T-helper 1 cell (primary cell): ENCODE measurements around the gene LPCAT1.
A peak's percentile ranks its signal among the peaks of the same experiment; 100 is the strongest.
"Not testable (repeated sequence)": the region's sequence is repeated elsewhere in the genome, so short reads cannot be mapped to it uniquely, and the experiment has no call there.

Experiments used
- DNase-seq, 5 donors: peaks; one replicate each; pipeline ENCODE4 v3.0.0-alpha.2; 2012 to 2020

LPCAT1 gene

DNA sequence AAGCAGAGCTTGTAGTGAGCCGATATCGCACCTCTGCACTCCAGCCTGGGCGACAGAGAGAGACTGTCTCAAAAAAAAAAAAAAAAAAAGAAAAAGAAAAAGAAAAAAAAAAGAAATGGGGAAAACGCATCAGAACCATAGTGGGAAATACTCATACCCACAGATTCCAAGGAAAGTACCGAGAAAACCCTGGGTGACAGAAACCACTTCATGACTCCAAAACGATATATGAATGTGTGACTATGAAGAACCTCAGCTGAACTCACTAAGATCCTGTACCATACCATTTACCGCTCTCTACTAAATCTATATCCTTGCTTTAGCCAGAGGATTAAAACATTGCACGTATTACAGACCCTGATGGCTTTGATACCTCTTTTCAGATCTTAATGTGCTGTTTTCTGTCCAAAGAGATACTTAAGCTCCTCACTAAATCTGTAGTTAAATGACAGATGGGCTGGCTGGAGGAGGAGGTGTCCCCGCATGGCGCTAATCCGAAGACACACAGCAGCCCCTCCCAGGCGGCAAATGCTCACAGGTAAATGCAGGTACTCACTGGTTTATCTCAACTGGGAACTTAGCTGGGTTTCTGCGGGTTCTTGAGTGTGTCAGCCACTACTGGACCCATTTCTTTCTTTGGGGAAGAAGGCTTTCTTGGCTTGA is 2.8 kb downstream of the LPCAT1 start:
- DNase-seq, result no peak

DNA sequence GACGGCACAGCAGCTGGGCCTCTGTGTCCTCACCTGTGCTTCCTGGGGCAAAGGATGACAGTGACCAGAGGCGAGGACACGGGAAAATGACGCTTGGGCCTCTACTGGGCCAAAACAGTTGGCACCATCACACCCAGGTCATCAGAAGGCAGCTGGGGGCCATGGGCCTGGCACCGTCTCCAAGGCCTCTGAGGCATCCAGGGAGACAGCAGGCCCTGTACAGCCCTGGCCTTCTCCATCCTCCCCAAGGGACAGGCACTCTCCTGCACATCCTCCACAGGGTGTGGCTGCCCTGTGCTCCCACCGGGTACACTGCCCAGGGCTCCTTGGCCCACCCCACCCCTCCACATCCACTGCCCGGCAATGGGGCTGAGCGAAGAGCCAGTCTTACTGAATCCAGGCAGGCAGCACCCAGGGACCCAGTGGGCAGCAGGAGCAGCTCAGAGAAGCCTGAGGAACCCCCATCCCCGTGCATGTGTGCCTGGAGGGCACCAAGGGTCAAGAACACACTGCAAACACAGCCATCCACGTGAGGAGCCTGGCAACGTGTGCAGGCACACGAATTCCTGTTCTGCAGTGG is 4.0 kb downstream of the LPCAT1 start:
- DNase-seq, result no peak

DNA sequence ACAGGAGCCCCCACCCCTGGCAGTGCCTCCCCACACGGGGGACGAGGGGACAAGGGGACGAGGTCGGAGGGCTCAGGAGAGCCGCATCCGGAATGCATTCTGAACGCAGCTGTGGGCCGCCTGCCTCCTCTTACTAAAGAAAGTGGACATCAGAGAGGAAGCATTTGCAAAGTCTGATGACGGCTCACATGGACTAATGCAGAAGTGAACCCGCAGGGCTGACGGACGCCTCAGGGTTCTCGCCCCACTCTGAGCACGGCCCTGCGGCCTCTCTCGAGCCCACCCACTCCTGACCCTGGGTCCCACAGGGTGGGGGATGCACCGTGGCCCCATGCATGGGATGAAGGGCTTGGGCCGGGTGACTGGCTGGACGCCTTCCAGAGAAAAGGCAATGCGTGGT is 5.9 kb downstream of the LPCAT1 start:
- no peak for DNase-seq

DNA sequence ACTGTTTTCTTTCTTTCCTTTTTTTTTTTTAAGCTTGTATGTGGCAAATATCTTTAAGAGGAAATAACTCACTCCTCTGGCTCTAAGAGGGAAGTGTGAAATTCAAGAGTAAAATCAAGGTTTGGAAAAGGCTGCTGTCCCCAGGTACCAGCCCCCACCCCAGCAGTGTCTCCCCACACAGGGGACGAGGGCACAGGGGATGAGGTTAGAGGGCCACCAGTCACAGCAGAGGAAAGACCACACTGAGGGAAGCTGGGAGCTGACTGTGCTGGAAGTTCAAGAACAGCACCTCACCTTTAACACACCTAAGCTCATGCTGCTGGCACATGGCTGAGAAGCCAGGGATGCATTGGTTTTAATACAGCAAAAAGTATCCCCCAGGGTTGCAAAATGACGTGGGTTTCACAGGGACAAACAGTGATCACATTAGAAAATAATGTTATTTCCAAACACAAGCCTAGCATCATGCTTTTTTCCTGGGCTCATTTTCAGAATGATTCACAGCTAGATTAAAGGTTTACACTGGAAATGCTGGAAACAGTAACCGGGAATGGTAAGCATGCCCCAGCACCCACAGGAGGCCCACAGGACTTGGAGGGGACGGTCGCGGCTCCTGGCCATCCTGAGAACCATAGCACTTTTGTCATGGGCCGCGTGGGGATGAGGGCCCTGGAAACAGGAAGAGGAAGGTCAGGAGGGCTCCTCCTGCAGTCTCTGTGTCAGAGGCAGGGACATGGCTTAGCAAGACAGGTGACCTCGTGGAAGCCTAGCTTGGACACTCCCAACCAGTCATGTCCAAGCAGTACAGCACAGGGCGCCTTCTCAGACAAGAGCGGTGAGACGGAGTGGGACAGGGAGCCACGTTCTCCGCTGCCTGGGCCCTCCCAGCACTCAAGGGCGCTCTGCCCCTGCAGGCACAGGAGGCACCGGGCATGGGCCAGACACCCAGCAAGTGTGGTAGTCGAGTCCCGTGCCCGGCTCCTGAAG is 6.9 kb downstream of the LPCAT1 start:
- DNase-seq, result no peak

DNA sequence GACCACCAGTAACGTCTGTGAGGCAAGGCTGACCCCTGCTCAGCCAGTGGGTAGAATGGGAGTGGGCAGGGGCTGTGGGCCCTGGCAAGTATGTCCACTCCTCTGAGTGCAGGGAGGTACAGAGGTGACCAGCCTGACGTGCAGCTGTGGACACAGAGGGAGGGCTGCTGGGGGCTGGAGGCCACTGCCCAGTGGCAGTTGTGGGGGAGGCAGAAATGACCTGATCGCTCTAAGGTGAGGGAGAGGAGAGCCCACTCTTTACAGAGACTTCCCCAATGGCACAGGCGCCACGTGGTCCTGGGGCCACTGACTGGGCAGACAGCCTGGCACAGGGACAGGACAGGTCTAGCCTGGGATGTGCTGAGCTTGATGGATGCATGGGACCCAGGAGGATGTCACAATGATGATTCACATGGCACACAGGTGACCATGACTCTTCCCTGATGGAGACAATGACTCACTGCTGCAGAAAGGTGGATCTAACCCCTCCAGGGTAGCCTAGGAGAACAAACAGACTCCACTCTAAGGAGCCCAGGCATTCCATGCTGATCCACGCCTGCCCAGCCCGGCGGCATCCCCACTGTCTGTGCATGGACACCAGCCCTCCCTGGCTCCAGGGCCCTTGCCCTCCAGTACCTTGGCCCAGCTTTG is 7.7 kb downstream of the LPCAT1 start:
- no peak for DNase-seq

DNA sequence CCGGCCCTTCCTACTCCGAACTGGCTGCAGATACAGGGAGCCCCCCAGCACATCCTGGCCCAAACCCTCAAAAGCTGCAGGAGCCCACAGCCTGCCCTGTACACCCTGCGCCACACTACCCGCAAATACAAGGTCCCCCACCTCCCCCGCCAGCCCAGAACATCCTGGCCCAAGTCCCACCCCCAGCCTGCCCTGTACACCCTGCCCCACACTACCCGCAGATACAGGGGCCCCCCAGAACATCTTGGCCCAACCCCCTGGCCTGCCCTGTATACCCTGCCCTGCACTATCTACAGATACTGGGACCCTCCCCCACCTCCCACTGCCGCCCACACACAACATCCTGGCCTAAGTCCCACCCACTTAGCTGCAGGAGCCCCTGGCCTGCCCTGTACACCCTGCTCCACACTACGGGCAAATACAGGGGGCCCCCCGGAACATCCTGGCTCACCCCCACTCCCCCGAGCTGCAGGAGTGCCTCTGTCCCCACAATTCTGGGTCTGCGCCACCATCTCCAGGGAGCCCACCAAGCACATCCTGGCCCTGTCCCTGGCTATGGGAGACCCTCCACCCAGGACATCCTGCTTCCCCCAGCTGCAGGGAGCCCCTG is 8.3 kb downstream of the LPCAT1 start:
- no peak for DNase-seq

DNA sequence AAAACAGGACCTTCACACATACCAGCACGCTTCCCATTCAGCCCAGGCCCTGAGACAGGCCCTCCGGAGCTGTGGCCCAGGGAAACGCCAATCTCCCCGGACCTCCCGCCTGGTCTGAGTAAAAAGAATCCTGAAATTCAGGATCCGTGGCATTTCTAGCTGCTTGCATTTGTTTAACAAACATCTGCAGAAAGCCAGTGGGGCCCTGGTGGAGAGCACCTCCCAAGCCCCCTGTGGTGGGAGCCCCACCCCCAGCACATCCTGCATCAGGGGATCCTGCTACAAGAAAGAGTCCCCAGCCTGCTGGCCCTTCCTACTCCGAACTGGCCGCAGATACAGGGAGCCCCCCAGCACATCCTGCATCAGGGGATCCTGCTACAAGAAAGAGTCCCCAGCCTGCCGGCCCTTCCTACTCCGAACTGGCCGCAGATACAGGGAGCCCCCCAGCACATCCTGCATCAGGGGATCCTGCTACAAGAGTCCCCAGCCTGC is 8.9 kb downstream of the LPCAT1 start:
- DNase-seq, result not testable (repeated sequence)

DNA sequence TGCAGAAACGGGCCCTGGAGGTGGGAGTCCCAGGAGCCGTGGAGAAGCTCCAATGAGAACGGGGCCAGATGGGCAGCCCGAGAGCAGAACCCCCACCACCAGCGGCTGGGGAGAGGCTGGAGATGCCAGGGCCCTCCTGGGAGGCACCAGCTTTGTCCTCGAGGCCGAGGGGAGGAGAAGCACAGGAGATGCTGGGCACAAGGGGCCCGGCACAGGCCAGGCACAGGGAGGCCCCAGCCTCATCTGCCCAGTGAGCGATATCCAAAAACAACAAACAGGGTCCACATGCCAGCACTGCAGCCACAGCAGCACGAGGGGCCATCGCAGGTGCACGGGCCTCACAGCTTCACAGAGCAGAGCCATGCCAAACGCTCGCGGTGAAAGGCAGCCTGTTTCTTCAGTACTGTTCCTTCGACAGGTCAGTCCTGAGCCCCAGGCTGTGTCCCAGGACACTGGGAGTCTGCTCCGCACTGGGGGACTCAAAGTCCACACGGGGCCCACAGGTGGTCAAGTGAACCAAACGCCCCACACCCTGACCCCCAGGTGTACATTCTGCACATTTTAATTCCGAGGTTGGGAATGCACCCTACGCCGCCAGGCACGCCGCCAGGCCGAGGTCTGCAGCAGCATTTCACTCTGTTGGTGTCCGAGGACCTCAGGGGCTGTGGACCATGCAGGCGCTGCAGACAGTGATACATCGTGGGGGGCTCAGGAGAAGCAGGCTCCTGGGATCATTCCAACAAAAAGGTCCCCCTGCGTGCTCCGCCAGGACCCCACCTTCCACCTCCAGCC is 9.5 kb downstream of the LPCAT1 start:
- DNase-seq, result no peak

DNA sequence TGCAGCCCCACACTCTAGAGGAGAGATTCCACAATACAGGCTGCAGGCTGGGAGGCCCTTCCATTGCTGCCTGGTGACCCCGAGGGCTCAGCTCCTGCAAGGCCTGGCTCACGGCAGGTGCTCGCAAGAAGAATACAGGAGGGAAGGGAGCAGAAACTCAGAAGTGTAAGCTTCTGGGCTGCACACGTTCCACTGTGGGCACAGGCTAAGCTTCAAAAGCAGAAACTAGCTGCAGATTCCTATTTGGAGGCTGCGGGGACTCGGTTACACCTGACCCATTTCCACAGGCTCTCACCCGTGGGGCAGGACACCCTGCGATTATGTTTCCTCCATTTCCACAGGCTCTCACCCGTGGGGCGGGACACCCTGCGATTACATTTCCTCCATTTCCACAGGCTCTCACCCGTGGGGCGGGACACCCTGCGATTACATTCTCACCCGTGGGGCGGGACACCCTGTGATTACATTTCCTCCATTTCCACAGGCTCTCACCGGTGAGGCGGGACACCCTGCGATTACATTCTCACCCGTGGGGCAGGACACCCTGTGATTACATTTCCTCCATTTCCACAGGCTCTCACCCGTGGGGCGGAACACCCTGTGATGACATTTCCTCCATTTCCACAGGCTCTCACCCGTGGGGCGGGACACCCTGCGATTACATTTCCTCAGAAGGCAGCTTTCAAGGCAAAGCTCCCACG is 10.3 kb downstream of the LPCAT1 start:
- DNase-seq, result no peak

DNA sequence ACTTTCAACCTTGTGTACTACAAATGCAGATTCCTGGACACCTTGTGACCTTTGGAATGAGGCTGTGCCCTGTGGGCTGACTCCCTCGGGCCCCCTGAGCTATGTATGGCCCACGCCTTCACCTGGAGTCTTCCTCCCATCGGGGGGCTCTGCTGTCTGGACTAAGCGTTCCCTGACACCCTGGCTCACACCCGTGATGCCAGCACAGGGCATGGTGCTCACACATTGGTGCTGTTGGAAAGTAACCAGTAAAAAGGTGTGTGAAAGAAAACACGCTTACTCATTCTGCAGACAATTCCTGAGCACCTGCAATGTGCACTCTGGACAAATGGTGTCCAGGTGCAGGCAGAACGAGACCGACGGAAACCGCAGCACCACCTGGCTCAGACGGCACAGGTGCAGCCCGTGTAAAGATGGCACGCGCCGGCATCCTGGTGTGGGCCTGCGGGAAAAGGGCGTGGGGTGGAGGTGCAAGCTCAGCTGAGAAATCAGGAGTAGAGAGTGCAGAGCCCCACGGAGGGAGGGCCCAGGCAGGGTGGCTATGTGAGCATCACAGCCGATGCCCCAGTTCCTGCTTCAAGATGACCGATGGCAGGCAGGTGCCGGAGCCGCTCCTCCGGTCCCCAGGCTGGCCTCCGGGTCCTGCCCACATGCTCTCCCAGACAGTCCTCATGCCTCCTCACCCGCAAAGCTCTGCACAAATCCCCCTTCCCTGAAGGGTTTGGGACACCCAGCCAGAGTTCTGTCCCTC is 11.0 kb downstream of the LPCAT1 start:
- no peak for DNase-seq

DNA sequence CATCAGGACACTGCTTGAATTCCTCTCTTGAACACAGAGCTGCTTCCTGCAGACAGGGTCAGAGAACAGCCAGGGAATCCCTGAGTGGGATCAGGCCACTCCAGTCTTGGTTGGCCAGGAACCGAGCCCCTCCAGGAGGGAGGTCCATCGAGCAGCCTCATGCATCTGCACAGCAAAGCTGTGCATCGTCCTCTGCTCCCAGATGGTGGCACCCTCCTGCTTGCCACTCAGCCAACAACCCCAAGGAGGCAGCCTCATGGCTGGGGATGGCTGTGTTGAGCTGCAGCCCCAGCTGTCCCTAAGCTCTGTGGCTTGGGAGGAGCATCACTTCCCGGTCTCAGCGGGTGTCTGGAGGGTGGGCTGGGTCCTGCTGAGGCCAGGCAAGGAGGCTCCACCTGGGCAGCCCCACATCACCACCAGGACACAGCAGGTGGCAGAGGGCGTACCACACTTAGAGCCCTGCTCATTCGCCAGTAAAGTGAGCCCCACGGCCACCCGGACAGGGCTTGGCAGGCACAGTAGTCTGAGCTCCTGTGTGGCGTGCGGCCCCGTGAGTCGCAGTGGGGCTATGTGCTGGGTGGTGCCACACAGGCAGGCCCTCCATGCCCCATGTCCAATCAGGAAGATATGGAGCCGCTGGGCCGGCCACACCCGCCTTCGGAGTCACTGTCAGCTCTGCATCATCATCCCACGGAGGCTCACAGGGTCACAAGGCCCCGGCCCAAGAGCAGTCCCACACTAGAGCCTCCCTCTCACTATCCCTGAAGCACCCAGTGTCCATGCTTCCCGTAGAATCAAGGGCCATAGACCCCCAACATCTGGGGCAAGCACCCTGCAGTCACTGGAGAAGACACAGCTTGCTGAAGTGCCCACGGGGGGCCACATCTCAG is 11.9 kb downstream of the LPCAT1 start:
- DNase-seq, result no peak

DNA sequence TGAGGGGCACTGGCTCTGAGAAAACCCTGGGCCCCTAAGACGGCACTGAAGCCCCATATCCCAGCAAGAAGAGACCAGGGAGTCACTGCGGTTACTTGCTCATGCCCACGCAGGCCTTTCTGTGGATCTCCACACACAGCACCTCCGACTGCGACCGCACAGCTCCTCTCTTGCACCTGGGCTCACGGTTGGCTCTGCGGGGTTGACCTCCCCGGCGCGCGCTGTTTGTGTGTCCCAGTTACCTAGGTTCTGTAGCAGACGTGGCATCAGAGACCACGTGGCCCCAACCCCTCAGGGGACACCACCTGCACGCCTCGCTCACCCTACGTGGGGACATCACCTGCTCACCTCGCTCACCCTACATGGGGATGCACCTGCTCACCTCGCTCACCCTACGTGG is 12.7 kb downstream of the LPCAT1 start:
- no peak for DNase-seq

DNA sequence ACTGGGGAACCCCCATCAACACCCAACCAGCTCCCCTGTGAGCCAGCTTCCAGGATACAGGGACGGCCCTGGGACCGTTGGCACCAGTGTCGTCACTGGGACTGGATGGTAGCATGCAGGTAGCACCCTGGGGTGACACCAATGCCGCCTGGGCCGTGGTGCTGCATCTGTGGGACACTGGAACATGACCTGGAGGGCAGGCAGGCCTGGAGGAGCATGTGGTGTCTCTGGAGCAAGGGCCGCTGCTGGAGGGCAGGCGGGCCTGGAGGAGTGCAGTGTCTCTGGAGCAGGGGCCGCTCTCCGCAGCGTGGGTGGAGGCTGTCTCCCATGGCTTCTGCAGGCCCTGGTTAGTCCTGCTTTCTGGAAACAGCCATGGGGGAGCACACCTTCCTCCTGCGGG is 13.1 kb downstream of the LPCAT1 start:
- no peak for DNase-seq

DNA sequence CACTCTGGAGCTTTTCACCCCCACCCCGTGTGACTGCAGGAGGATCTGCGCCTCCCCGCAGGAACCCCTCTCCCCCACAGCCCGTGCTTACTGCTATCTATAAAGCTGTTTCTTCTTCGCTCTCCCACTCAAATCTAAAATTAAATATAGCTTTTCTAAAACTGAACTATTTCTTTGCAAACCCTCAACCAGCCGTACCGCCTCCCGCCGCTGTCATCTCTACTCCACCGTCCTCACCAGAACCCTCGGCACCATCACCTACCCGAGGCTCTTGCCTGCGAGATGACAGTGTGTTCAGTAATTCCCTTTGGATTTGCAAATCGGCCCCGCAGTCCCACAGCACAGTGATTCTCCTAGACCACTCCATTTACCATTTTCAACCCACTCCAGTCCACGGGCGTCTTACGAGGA is 13.6 kb downstream of the LPCAT1 start:
- DNase-seq, result no peak

DNA sequence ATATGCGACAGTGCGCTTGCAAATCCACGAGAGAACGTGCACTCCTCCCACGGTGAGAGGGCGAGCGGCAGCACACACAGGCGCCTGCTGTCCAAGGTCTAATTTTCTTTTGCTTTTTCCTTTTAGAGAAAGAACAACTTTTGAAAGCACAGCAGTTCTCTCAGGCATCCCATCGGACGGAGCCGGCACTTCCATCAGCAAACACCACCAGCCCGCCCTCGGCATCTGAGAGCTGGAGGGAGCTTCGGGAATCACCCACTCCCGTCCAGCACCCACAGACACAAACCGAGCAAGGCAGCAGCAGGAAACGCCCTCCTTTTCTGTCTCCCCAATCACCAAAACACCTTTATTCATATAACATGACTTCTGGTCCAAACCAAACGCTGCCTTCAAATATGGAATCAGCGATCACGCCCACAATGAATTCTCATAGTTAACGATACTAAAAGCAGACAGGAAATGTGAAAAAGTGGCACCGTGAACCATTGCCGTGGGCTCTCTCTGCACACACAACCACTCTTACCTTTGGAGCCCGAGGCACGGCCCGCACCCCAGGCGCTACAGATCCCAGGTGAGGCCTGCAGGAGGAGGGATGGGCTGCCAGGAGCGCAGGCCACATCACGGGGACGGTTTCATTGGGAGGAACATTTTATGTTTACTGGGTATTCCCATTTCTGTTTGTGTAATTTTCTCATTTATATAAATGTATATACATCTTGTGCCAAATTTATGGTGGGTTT is 14.2 kb downstream of the LPCAT1 start:
- DNase-seq, result no peak

DNA sequence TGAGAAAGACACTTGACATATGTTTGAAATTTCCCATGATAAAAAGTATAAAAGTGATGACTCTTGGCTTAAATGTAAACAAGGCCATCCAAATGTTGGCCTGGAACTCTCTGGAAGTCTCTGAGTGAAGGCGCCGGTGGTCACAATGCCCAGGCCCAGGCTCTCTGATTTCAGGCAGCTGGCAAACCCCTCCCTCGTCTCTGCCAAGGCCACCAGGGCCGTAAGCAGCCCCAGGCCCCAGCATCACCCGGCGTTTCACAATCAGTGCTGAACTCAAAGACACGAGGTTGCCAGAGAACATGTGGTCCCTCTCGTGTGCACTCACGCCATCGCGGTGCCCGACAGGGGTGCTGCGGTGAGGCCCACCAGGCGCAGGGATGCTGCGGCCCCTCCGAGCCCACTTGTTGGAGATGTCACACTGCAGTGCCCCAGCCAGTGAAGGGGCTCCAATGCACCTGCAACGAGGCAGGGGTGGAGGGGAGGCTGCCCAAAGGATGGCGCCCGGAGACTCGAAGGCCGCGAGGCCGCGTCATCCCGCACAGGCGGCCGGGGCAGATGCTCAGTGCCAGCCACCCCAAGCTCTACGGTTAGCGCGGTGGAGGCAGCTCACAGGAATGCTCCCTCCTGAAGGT is 15.0 kb downstream of the LPCAT1 start:
- peak in 1 of 5 donors; percentile 10 for DNase-seq

DNA sequence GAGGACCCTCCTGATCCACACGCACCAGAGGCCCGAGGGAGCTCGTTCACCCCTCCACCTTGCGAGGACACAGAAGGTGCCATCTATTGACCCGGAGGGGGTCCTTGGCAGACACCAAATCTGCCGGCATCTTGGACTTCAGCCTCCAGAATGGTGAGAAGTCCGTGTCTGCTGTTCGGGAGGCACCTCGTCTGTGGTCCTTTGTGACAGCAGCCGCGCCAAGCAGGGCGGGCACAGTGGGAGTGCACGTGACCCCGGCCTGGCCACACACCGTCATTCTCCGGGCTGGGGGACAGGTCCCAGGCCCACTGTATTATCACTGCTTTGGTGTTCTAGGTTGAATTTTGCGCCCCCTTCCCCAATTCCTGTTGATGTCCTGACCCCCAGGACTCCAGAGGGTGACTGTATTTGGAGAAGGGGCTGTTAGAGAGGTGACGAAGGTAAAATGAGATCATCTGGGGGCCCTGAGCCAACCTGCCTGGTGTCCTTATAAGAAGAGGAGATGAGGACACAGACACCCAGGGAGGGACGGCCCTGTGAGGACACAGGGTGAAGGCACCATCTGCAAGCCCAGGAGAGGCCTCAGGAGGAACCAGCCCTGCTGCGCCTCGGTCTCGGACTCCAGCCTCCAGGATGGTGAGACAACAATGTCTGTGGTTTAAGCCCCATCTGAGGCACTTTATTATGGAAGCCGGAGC is 15.7 kb downstream of the LPCAT1 start:
- DNase-seq, result peak in 1 of 5 donors; percentile 2
